ENCODE results near the gene TSPEAR. TPM values are rescaled to one million over a fixed set of nuclear protein-coding genes. Genes with fewer than 3 reads are reported as not detected.

TSPEAR gene
- total and polyA plus RNA-seq, 2 donors from 2014 or later, result 0.09 to 0.22 TPM

DNA sequence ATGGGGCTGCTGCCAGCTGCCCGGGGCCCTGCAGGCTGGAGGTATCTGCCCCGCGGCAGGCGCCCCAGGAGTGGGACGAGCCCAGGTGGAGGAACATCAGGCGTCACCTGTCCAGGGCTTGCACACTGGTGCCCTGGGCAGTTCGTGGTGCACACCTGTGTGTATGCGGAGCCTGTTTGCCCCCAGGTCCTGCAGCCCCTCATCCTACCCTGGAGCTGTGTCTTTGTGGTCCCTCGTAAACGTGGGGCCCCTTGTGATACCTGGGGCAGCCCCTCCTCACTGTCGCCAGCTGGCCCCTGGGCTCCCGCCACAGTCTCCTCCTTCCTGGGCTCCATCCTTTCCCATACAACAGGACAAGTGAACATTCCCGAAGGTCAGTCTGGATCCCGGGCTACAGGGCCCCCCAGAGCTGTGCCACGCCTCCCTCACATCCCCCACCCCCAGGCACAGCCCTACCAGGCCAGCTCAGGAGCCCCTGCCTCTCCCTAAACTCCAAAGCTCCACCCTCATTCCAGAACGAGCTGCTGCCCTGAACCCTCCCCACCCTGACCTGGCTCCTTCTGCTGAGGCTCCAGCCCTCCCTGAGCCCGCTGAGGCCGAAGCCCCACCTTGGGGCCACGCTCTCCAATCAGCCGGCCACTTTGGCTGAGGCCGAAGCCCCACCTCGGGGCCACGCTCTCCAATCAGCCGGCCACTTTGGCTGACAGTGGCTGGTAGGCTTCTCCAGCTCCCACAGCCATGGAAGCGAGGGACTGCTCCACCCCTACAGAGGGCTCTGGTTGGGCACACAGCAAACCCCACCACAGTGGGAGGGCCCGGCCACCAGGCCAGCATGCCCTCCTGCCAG is 47.6 kb upstream of the TSPEAR start:
- FAIRE-seq, result no peak
- no peak for DNase-seq

DNA sequence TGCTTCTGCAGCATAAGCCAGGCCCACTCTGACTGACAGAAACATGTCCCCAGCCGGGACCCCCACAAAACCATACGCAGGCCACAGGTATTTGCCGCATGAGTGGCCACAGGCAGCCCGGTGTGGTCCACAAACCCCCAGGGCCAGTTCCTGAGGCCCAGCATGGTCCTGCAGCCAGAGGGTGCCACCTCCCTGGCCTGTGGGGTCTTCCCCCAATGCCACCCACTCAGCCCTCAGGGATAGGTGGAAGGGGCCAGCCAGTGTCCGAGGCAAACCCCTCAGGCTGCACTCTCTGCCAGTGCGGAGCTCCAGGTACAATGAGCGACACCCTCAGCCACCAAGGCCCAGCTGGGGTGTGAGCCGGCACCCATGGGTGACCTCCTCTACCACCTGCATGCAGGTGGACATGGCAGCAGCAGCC is 46.8 kb upstream of the TSPEAR start:
- Histone ChIP-seq H3K36me3 (ENCODE audit: control insufficient read depth in 2 of 3, insufficient read depth in 3 of 3, low read length in 3 of 3) (no peaks in the 10 kb centered on the region), H3K9ac (ENCODE audit: low read length in 3 of 3) (no peak overlapping the region), H3K27me3 (ENCODE audit: control insufficient read depth, insufficient read depth, low read length) (no peaks in the 10 kb centered on the region), H3K9me3 (ENCODE audit: control insufficient read depth in 2 of 3, insufficient read depth in 1 of 3, low read length in 3 of 3) (peaks cover 0 to 2% (median 0%) of the 10 kb centered on the region in 3 donors), H3K4me1 (ENCODE audit: control insufficient read depth in 2 of 3, insufficient read depth in 2 of 3, low read depth in 1 of 3, low read length in 3 of 3) (peaks cover 0 to 2% (median 0%) of the 10 kb centered on the region in 3 donors), H3K4me3 (ENCODE audit: low read length in 3 of 3) (no peak overlapping the region), H3K27ac (ENCODE audit: low read depth in 2 of 2, low read length in 2 of 2) (no peak overlapping the region)
- DNase-seq (no peak), FAIRE-seq (no peak)
- TF ChIP-seq, protein P1, sequence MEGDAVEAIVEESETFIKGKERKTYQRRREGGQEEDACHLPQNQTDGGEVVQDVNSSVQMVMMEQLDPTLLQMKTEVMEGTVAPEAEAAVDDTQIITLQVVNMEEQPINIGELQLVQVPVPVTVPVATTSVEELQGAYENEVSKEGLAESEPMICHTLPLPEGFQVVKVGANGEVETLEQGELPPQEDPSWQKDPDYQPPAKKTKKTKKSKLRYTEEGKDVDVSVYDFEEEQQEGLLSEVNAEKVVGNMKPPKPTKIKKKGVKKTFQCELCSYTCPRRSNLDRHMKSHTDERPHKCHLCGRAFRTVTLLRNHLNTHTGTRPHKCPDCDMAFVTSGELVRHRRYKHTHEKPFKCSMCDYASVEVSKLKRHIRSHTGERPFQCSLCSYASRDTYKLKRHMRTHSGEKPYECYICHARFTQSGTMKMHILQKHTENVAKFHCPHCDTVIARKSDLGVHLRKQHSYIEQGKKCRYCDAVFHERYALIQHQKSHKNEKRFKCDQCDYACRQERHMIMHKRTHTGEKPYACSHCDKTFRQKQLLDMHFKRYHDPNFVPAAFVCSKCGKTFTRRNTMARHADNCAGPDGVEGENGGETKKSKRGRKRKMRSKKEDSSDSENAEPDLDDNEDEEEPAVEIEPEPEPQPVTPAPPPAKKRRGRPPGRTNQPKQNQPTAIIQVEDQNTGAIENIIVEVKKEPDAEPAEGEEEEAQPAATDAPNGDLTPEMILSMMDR (IDR thresholded peaks at IDR 0.05; ENCODE audit: borderline replicate concordance, extremely low read depth, insufficient read depth), result no peak
- intact Hi-C loops (cut with DNase I), result no loop called here

More for the DNA sequence above, 47.6 kb upstream of the TSPEAR start:
- H3K9me3 ChIP-seq (ENCODE audit: control insufficient read depth in 2 of 3, insufficient read depth in 1 of 3, low read length in 3 of 3), result peaks cover 0 to 2% (median 0%) of the 10 kb centered on the region in 3 donors
- no peaks in the 10 kb centered on the region for H3K4me1 ChIP-seq (ENCODE audit: control insufficient read depth in 2 of 3, insufficient read depth in 2 of 3, low read depth in 1 of 3, low read length in 3 of 3)
- no peak overlapping the region for H3K9ac ChIP-seq (ENCODE audit: low read length in 3 of 3)
- no peaks in the 10 kb centered on the region for H3K36me3 ChIP-seq (ENCODE audit: control insufficient read depth in 2 of 3, insufficient read depth in 3 of 3, low read length in 3 of 3)
- intact Hi-C loops (cut with DNase I), result no loop called here
- TF ChIP-seq, protein P1 (IDR thresholded peaks at IDR 0.05; ENCODE audit: borderline replicate concordance, extremely low read depth, insufficient read depth), result no peak
- no peaks in the 10 kb centered on the region for H3K27me3 ChIP-seq (ENCODE audit: control insufficient read depth, insufficient read depth, low read length)
- H3K4me3 ChIP-seq (ENCODE audit: low read length in 3 of 3), result no peak overlapping the region
- H3K27ac ChIP-seq (ENCODE audit: low read depth in 2 of 2, low read length in 2 of 2), result no peak overlapping the region

DNA sequence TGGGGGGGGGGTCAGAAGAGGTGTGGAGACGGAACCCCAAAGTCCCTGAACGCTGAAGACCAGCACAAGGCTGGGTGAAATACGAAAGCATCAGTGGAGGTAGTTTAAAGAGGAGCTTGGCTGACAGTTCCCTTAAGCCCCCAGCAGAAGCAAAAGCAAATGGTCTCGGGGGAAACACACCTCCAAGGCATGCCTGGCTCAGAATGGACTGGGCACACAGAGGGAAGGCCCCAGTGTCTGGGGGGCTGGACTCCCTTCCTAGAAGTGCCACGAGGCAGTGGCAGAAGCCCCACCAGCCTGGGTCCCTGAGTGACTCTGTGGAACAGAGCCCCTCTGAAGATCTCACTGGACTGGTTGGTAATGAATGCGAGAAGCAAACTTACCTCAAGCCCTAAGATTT is 46.4 kb upstream of the TSPEAR start:
- Histone ChIP-seq H3K4me3 (ENCODE audit: low read length in 3 of 3) (no peak overlapping the region), H3K9me3 (ENCODE audit: control insufficient read depth in 2 of 3, insufficient read depth in 1 of 3, low read length in 3 of 3) (peaks cover 0 to 2% (median 0%) of the 10 kb centered on the region in 3 donors), H3K9ac (ENCODE audit: low read length in 3 of 3) (no peak overlapping the region), H3K36me3 (ENCODE audit: control insufficient read depth in 2 of 3, insufficient read depth in 3 of 3, low read length in 3 of 3) (no peaks in the 10 kb centered on the region), H3K27ac (ENCODE audit: low read depth in 2 of 2, low read length in 2 of 2) (no peak overlapping the region), H3K27me3 (ENCODE audit: control insufficient read depth, insufficient read depth, low read length) (no peaks in the 10 kb centered on the region), H3K4me1 (ENCODE audit: control insufficient read depth in 2 of 3, insufficient read depth in 2 of 3, low read depth in 1 of 3, low read length in 3 of 3) (peaks cover 0 to 6% (median 0%) of the 10 kb centered on the region in 3 donors)
- TF ChIP-seq, protein P1 (IDR thresholded peaks at IDR 0.05; ENCODE audit: borderline replicate concordance, extremely low read depth, insufficient read depth), result no peak
- intact Hi-C loops (cut with DNase I), result no loop called here
- FAIRE-seq (no peak), DNase-seq (no peak)

Measured in kidney (tissue), 14 donors.